Fibroblast of villous mesenchyme (primary cell): ENCODE results near the gene KANSL1L. TPM values are rescaled to one million over a fixed set of nuclear protein-coding genes. Genes with fewer than 3 reads are reported as not detected.

Experiments
- DNase-seq: peaks from one replicate; pipeline ENCODE4 v3.0.0-alpha.2; 2010; ENCODE audit warnings: low read depth
- H3K4me3 ChIP-seq: 2 replicates; pipeline ENCODE4 v1.5.1; 2011; ENCODE audit warnings: low read depth, mild to moderate bottlenecking, low read length
- total RNA-seq: library from RNA; depleted of rRNA; stranded (reverse); fragments of >200 nt; gene quantifications from 2 replicates; pipeline ENCODE4 v1.2.3, GENCODE V29; 2012
- TF ChIP-seq, protein P1 (sequence below): IDR thresholded peaks from 2 replicates; pipeline ENCODE4 v1.5.1; 2012; ENCODE audit warnings: low read depth, mild to moderate bottlenecking, low read length; ENCODE audit not compliant: insufficient read depth

KANSL1L gene
- total RNA-seq, 1 donor = 28.1 TPM

- no peak overlapping the region for H3K4me3 ChIP-seq
- TF ChIP-seq, protein P1, sequence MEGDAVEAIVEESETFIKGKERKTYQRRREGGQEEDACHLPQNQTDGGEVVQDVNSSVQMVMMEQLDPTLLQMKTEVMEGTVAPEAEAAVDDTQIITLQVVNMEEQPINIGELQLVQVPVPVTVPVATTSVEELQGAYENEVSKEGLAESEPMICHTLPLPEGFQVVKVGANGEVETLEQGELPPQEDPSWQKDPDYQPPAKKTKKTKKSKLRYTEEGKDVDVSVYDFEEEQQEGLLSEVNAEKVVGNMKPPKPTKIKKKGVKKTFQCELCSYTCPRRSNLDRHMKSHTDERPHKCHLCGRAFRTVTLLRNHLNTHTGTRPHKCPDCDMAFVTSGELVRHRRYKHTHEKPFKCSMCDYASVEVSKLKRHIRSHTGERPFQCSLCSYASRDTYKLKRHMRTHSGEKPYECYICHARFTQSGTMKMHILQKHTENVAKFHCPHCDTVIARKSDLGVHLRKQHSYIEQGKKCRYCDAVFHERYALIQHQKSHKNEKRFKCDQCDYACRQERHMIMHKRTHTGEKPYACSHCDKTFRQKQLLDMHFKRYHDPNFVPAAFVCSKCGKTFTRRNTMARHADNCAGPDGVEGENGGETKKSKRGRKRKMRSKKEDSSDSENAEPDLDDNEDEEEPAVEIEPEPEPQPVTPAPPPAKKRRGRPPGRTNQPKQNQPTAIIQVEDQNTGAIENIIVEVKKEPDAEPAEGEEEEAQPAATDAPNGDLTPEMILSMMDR = no peak
- DNase-seq = no peak
Observed at GRCh38 chr2:210049831-210050230, 121.4 kb downstream of the KANSL1L start.

- TF ChIP-seq, protein P1 = no peak
- no peak for DNase-seq
- H3K4me3 ChIP-seq = no peak overlapping the region
Observed at GRCh38 chr2:210046851-210047500, 124.2 kb downstream of the KANSL1L start.

- H3K4me3 ChIP-seq = no peak overlapping the region
- TF ChIP-seq, protein P1 = no peak
- no peak for DNase-seq
Observed at GRCh38 chr2:210038078-210038477, 133.1 kb downstream of the KANSL1L start.

DNA sequence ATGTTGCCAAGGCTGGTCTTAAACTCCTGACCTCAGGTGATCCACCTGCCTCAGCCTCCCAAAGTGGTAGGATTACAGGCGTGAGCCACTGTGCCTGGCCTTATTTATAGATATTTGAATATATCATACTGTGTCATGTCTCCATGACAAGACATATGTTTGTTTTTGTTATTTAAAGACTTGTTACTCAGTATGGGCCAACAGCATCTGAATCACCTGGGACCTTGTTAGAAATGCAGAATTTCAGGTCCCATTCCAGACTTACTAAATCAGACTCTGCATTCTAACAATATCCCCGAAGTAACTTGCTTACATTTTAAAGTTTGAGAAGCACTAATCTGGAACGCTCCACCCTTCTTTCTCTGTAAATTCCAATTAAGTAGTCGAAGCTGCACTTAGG is 135.5 kb downstream of the KANSL1L start:
- TF ChIP-seq, protein P1 = no peak
- no peak for DNase-seq
- no peak overlapping the region for H3K4me3 ChIP-seq

GRCh38 chr2:210034087-210034683 is 137.0 kb downstream of the KANSL1L start:
- no peak overlapping the region for H3K4me3 ChIP-seq
- DNase-seq = no peak
- TF ChIP-seq, protein P1 = no peak

DNA sequence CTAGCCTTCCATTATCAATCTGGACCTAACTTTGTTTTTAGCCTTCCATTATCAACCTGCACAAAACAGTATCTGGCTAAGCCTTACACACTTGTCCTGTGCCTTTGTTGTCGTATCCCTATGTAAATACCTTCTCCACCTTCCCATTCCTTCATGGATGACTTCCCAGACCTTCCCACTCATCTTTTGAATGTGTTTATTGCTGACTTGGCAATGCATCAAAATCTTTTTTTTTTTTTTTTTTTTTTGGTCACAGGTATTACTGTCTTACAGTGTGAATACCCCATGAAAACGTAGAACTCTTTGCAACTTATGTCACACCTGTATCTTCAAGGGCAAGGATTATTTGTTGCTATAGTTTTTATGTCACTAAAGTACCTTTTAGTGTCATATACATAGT is 143.0 kb downstream of the KANSL1L start:
- TF ChIP-seq, protein P1 = no peak
- no peak overlapping the region for H3K4me3 ChIP-seq

More for the DNA sequence above, 143.0 kb downstream of the KANSL1L start:
- no peak for DNase-seq
